GM18867 (cell line): ENCODE results near the gene FAM83G.

ENCODE experiments used
- ATAC-seq: cut with Tn5 transposase; IDR thresholded peaks from one replicate; pipeline ENCODE4 v1.9.1; 2021; ENCODE audit warnings: mild to moderate bottlenecking, moderate library complexity; ENCODE audit not compliant: unreplicated experiment

Gene FAM83G

GRCh38 chr17:19012171-19013080 lies 7.9 kb upstream of the FAM83G start:
- no peak for ATAC-seq

- ATAC-seq: no peak
These were observed 7.0 kb upstream of the FAM83G start for GRCh38 chr17:19011581-19011980.

- ATAC-seq: no peak
These were observed 6.4 kb upstream of the FAM83G start for GRCh38 chr17:19010729-19011505.

- no peak for ATAC-seq
These were observed 5.4 kb upstream of the FAM83G start for GRCh38 chr17:19009970-19010369.

GRCh38 chr17:19006698-19007097 lies 2.1 kb upstream of the FAM83G start:
- no peak for ATAC-seq

GRCh38 chr17:19005789-19006430 lies 1.3 kb upstream of the FAM83G start:
- no peak for ATAC-seq

- ATAC-seq: no peak
These were observed 691 bp upstream of the FAM83G start for GRCh38 chr17:19005137-19005773.

- no peak for ATAC-seq
These were observed 782 bp downstream of the FAM83G start for GRCh38 chr17:19003543-19004420.

GRCh38 chr17:19002805-19003542 lies 1.6 kb downstream of the FAM83G start:
- ATAC-seq: no peak

- no peak for ATAC-seq
These were observed 2.5 kb downstream of the FAM83G start for GRCh38 chr17:19001907-19002590.

- no peak for ATAC-seq
These were observed 3.8 kb downstream of the FAM83G start for GRCh38 chr17:19000531-19001325.

GRCh38 chr17:18999911-19000310 lies 4.7 kb downstream of the FAM83G start:
- no peak for ATAC-seq

GRCh38 chr17:18999394-18999793 lies 5.2 kb downstream of the FAM83G start:
- ATAC-seq: no peak

- no peak for ATAC-seq
These were observed 6.8 kb downstream of the FAM83G start for GRCh38 chr17:18997650-18998196.

GRCh38 chr17:18996458-18996857 lies 8.1 kb downstream of the FAM83G start:
- no peak for ATAC-seq

- no peak for ATAC-seq
These were observed 9.3 kb downstream of the FAM83G start for GRCh38 chr17:18995220-18995619.

GRCh38 chr17:18994631-18995030 lies 9.9 kb downstream of the FAM83G start:
- no peak for ATAC-seq
